Suppressor macrophage treated with lipopolysaccharide for 1 hour (primary cell): ENCODE data around the gene YIPF4.
"Not testable (repeated sequence)": the region's sequence is repeated elsewhere in the genome, so short reads cannot be mapped to it uniquely, and the experiment has no call there.

Experiments
- DNase-seq, 3 donors: peaks; one replicate each; pipeline ENCODE4 v3.0.0-alpha.2; 2020 to 2022

YIPF4 gene

DNA sequence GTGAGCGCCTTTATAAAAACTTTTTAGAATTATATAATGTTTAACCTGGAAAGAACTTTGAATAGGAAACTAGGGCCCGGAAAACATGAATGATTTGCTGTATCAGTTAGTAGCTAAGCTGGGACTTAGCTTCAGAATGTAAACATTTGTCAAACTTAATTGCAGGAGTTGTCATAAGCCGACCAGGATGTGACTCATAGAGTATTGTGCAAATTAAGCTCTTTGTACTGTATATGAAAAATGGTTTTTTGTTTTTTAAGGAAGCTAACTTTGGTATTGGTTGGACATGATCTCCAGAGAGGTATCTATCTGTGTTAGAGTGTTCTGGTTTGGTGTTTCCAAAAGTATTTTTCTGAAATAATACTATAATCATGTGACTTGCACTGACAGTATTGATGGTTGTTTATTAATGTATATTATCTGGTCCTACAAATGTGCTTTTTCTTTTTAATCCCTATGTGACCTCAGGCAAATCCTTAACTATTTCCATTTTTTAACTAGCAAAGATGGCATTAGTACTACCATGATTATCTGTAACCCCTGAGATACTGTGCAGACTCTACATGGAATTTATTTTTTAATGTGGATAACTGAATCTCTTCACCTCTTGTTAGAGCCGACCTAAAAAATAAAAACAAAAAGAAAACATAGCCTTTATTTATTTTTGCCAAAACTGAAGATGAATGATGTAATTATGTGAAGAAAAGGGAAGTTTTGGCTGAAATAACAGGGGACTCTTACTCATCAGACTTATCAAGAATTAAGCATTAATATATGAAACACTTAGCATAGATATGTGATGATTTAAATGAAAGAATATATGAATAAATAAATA is 11.7 kb downstream of the YIPF4 start:
- DNase-seq = peak; percentile 65 to 88 (median 87)

DNA sequence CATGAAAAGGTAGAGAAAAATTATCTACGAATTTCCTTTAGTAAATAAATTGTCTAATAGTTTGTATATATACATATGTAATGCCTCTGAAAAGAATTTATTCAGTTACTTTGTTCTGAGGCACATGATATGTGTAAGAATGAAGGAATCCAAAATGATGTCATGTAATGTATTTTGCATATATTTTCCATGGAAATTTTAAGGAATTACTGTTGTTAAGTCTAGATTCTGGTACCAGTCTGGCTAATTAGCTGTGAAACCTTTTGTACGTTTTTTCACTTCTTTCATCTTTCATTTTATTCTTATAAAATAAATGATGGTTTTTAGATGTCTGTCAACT is 12.3 kb downstream of the YIPF4 start:
- peak in 1 of 3 donors; percentile 52 for DNase-seq

DNA sequence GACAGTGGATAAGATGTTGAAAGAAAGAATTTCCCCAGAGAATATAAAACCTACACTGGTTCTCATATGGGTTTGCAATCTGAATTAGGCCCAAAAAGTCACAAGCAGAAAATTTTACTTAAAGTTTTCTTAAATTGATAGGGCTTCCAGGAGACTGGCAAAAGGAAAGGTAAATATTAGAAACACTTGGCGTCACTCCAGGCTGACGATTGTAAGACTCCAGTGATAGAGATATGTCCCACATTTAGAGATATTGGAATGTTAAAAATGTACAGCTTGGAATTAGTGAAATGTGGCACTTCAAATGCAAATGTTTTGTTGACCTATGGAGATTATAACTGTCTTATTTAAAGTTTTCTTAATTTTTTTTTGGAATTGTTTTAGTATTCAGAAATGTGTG is 14.0 kb downstream of the YIPF4 start:
- no peak for DNase-seq

DNA sequence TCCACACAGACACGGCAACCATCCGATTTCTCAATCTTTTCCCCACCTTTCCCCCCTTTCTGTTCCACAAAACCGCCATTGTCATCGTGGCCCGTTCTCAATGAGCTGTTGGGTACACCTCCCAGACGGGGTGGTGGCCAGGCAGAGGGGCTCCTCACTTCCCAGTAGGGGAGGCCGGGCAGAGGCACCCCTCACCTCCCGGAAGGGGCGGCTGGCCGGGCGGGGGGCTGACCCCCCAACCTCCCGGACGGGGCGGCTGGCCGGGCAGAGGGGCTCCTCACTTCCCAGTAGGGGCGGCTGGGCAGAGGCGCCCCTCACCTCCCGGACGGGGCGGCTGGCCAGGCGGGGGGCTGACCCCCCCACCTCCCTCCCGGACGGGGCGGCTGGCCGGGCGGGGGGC is 15.8 kb downstream of the YIPF4 start:
- not testable (repeated sequence) for DNase-seq

DNA sequence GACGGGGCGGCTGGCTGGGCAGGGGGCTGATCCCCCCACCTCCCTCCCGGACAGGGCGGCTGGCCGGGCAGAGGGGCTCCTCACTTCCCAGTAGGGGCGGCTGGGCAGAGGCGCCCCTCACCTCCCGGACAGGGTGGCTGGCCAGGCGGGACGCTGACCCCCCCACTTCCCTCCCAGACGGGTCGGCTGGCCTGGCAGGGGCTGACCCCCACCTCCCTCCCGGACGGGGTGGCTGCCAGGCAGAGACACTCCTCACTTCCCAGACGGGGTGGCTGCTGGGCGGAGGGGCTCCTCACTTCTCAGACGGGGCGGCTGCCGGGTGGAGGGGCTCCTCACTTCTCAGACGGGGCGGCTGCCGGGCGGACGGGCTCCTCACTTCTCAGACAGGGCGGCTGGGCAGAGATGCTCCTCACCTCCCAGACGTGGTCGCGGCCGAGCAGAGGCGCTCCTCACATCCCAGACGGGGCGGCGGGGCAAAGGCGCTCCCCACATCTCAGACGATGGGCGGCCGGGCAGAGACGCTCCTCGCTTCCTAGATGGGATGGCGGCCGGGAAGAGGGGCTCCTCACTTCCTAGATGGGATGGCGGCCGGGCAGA is 16.4 kb downstream of the YIPF4 start:
- DNase-seq = not testable (repeated sequence)

DNA sequence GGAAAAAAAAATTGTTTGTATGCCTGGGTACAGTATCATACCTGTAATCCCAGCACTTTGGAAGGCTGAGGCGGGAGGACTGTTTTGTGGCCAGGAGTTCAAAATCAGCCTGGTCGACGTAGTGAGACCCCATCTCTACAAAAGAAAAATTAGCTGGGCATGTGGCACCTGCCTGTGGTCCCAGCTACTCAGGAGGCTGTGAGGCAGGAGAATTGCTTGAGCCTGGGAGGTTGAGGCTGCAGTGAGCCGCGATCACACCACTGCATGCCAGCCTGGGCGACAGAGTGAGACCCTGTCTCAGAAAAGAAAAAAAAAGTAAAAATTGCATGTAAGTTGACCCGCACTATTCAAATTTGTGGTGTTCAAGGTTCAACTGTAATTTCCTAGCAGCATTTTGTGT is 32.9 kb downstream of the YIPF4 start:
- DNase-seq = no peak

DNA sequence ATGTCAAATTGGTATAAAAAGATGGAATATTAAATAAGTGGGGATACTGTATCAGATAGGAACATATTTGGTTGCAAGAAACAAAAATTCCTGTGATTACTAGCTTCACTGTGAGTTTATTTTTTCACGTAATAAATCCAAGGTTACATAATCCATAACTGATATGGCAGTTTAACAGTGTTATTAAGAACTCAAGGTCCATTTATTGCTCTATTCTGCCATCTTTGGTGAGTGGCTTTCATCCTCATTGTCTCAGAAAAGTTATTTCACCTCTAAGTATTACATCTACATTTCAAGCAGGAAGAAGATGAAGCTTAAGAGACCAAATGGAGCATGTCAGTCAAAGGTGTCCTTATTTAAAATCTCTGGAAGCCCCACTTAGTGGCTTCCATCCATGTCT is 37.2 kb downstream of the YIPF4 start:
- DNase-seq = no peak

DNA sequence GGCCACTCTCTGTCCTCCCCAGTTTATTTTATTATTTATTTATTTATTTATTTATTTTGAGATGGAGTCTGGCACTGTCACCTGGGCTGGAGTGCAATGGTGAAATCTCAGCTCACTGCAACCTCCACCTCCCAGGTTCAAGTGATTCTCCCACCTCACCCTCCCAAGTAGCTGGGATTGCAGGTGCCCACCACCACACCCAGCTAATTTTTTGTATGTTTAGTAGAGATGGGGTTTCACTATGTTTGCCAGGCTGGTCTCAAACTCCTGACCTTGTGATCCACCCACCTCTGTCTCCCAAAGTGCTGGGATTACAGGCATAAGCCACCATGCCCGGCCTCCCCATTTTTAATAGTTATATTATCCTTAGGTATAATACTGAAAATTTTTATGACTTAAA is 51.0 kb downstream of the YIPF4 start:
- not testable (repeated sequence) for DNase-seq

DNA sequence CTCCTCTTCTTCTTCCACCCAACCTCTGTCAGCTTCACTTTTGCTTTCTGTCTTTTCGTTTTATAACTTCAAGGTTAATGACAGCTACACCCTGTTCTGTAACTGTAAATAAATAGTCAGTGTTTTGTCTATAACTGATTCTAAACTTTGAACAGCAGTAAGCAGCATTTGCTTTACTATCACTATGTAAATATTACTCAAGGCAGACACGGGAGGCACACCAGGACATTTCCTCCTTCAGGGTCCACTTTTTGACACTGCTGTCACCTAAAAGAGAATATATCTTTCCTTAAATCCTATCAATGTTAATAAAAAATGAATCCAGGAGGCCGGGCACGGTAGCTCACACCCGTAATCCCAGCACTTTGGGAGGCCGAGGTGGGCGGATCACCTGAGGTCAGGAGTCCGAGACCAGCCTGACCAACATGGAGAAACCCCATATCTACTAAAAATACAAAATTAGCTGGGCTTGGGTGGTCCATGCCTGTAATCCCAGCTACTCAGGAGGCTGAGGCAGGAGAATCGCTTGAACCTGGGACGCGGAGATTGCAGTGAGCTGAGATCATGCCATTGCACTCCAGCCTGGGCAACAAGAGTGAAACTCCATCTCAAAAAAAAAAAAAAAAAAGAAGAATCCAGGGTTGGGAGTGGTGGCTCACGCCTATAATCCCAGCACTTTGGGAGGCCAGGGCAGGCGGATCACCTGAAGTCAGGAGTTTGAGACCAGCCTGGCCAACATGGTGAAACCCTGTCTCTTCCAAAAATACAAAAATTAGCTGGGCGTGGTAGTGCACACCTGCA is 51.7 kb downstream of the YIPF4 start:
- DNase-seq = not testable (repeated sequence)

DNA sequence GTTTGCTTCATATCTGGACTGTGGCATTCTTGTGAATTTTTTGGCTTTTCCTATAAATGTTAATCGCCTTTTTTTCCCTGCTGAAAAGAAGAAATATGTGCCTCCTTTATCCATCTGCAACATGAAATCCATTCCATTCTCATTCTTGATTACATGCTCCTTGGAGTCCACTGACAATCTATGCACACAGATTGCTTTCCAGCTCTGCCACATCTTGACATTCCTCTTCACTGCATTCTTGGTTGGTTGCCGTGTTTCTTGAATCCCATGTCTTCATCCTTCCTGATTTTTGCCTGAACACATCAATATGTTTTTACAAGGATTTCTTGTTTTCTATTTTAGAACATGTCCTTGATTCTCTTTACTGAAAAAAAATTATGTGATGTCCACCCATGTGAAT is 52.4 kb downstream of the YIPF4 start:
- no peak for DNase-seq

DNA sequence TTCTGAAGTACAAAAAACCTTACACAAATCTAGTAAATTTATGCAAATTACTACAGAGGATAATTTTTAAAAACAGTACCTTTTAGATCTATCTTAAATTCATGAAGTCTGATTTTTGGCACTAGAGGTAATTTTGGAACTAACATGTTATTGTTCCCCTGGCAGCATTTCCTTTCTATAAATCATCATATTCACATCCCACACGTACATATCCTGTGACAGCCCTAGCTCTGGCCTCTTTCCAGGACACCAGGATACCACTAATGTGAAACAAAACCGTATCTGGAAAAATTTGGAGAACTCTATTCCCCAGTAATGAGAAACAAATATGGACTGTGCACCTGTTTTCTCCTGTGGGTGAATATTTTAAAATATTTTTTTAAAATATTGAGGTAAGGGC is 65.1 kb downstream of the YIPF4 start:
- no peak for DNase-seq

DNA sequence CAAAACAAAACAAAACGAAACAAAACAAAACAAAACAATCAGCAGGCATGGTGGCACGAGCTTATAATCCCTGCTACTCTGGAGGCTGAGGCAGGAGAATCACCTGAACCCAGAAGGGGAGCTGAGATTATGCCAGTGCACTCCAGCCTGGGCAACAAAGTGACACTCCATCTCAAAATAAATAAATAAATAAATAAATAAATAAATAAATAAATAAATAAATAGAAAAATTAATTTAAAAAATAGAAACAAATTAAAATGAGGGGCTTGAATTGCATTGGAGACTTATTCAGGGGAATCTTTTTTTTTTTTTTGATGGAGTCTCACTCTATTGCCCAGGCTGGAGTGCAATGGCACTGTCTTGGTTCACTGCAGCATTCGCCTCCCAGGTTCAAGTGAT is 73.1 kb downstream of the YIPF4 start:
- DNase-seq = not testable (repeated sequence)

DNA sequence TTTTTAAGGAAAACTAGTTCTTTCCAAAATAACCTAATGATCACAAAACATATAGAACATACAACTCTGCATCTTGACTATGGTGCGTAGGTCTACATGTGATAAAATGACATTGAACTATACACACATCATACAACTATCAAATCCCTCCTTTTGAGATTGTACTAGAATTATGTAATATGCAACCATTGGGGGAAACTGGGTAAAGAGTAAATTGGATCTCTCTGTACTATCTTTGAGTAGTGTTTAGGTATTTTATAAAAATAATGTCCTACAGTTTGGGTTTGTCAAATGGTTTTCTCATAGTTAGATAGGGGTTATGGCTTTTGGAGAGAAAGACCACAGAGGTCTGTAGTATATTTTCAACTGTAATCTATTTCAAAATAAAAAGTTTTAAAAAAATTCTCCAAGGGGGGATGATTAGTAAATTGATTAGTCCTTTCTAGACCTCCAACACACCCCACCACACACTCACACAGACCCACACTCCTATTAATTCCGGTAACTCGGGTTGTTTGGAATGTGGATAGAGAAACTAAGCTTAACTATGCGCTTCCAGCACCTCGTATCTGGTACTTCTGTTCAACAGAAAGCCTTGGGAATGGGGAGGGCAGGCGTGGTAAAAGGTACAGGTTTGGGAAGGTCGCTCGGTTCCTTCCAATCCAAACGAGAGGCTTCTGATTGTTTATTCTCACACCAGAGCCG is 78.4 kb downstream of the YIPF4 start:
- DNase-seq = no peak

DNA sequence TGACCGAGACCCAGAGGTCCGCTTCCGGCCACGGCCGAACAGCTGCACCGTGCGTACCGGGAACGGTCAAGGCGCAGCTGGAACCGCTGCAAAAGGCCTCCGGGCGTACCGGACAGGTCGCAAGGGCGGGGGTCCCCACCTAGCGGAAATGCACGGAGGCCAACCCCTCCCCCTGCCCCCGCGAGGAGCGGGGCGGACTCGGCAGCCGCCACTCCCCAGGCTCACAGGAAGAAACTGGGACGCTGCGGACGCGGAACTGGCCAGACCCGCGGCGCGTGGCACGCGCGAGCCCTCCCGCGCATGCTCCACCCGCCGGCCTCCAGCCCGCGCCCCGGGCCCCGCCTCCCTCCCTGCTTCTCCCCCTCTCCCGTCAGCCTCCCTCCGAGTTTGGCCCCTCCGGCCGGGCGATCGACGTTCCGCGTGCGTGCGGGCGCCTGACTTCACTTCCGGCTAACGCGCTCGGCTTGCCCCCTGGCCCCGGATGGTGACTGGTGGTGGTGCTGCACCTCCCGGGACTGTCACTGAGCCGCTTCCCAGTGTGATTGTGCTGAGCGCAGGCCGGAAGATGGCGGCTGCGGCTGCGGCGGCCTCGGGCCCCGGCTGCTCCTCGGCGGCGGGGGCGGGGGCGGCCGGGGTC is 79.1 kb downstream of the YIPF4 start, which contains the start of gene BIRC6:
BIRC6 (plus strand) TSS at position 343 of the 637 bp plus-strand sequence; CDS start at position 482, 139 bp downstream.
- DNase-seq = peak; percentile 98 to 99 (median 98)

DNA sequence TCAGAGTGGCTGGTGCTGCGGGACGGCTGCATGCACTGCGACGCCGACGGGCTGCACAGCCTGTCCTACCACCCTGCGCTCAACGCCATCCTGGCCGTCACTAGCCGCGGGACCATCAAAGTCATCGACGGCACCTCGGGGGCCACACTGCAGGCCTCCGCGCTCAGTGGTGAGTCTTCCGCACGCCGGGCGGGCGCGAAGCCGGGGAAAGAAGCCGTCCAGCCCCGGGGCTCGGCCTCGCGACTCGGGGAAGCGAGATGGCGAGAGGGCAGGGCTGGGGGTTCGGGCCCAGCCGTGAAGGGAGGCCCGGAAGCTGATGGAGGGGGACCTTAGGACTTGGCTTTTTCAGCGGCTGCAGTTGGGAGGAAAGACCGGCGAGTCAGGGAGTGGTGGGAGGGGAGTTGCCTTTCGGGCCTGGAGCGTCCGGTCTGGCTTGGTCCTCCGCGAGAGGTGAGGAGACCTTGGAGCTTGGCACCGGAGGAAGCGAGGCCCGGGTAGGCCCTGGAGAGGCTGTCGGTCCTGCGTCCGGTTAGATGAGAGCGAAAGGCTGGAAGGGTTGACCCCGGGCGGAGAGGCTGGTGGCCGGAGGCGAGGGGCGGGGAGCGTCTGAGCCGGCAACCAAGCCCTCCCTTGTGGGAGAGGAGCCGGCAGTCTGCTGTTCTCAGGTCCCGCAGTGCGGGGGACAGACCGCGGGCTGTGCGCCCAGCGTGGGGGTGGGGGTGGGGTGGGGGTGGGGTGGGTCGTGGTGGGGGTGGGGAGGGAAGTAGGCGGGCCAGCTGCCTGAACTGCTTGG is 79.8 kb downstream of the YIPF4 start:
- peak; percentile 36 to 59 (median 43) for DNase-seq

DNA sequence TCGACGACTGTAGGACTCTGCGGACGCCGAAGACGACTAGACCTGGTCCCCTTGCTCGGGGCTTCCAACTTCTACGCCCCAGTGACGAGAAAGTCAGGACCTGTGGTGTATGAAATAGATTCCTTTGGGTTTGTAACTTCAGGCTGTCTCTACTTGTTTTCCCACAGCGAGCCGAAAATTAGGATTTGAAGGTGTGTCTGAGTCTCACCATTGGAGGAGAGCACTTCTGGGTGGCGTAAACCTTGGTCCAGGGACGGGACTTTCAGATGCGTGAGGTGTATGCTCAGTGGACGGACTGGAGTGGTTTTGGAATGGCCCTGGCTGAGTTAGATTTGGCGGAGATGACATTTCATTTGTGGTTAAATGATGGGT is 80.4 kb downstream of the YIPF4 start:
- DNase-seq = peak in 2 of 3 donors; percentile 12 to 21

DNA sequence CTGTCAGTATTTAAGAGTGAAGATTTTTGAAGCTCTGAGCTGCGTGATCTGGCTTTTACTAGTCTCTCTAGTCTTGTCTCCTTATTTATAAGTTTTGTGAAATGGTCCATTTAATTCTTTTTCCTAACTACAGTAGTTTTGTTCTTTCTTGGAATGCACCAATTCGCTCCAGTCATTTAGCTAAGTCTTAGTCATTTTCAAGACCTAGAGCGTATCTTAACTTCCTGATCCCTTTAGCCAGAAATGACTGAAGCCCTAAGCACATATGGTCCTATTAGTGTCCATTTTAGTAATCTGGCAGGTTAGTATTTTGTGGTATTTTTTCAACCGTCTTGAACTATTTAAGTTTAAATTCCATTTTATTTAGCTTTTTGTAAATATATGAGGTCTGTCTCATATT is 82.7 kb downstream of the YIPF4 start:
- peak; percentile 22 to 55 (median 46) for DNase-seq

DNA sequence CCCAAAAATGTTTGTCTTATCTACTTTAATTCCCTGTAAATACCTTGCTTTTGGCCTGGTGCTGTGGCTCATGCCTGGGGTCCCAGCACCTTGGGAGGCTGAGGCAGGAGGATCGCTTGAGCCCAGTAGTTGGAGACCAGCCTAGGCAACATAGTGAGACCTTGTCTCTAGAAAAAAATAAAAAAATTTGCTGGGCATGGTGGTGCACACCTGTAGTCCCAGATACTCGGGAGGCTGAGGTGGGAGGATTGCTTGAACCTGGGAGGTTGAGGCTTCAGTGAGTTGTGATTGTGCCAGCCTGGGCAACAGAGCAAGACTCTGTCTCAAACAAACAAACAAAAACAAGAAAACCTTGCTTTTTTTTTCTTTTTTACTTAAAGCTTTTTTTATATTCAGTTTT is 85.3 kb downstream of the YIPF4 start:
- not testable (repeated sequence) for DNase-seq

DNA sequence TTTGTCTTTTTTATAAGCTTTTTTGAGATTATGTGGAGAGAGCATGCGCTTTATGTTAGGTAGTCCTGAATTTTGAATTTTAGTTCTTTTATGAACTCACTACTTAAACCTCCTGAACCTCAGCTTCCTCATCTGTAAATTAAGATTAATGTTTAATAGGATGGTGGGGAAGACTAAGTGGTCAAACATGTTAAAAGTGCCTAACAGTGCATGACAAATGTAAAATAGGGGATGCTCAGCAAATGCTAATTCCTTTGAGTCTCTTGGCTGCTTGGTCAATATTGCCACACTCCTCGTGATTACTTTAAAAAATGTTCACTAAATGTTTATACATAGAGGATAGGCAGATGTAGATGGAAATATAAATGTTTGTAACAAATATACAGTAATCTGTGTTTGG is 85.9 kb downstream of the YIPF4 start:
- DNase-seq = no peak

DNA sequence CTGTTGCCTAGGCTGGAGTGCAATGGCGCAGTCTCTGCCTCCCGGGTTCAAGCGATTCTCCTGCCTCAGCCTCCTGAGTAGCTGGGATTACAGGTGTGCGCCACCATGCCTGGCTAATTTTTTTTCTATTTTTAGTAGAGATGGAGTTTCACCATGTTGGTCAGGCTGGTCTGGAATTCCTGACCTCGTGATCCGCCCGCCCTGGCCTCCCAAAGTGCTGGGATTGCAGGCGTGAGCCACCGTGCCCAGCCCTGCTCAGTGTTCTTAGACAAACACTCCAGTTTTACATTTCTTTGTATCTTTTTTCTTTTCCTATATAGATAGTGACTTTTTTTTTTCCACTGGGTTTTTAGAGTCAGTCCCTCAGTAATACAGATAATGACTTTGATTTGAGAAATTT is 86.6 kb downstream of the YIPF4 start:
- DNase-seq = peak in 1 of 3 donors; percentile 16

DNA sequence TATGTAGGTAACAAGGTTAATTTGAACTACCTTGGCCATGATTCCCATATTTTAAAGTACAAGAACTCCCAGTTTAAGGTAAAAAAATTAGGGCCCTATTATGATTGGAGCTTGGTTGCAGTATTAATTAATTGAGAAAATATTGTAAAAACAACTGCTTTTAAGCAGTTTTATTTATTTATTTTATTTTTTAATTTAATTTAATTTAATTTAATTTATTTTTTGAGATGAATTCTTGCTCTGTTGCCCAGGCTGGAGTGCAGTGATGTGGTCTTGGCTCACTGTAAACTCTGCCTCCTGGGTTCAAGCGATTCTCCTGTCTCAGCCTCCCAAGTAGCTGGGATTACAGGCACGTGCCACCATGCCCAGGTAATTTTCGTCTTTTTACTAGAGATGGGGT is 88.0 kb downstream of the YIPF4 start:
- not testable (repeated sequence) for DNase-seq
